GM19397 (cell line): Measurements from ENCODE around the gene ATP8B3.

Experiments used
- ATAC-seq: cut with Tn5 transposase; IDR thresholded peaks from one replicate; pipeline ENCODE4 v1.9.1; 2021; ENCODE audit warnings: mild to moderate bottlenecking, moderate library complexity; ENCODE audit not compliant: unreplicated experiment

Gene ATP8B3

DNA sequence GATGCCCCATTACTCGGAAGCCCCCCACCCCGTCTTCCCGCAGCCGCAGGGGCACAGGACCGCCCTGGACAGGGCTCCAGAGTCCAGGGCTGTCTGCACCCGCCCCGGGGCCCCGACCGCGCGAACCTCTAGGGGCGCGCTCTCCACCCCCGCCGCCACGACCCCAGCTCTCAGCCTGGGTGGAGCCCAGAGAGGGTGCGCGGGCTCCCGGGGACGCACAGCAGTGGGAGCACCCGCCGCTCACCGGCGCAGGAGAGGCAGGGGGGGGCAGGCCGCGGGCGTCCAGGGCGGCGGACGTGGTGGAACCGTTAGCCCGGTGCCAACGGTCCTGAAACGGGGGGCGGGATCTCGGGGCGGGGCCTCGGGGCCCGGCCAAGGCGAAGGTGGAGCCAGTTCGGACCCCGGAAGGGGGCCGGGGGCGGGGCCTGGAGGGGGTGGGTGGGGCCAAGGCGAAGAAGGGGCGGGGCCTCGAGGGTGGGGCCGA lies at the start of gene ATP8B3:
Gene ATP8B3 (minus strand): TSS at position 335 of the 484 bp plus-strand sequence. CDS start 540 bp downstream, outside the sequence.
- no peak for ATAC-seq

DNA sequence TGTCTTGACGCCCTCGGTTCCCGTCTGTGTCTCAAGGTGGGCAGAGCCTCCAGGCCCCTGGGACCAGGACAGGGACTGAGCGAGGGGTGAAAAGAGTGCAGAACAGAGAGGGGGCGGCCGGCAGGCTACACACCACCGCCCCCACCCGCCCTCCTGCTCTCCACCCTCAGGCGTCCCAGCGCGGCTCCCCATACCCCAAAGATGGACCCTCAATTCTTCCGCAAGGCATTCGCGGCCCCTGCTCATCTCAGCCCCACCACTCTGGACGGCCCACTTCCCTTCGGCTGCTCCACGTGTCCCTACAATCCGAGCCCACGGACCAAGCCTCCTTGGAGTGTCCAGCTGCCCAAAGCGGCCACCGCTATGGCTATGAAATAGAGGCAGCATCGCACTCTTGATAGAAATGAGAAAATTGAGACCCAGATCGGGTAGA lies 49.5 kb upstream of the ATP8B3 start:
- no peak for ATAC-seq

- no peak for ATAC-seq
Observed at GRCh38 chr19:1860821-1861598, 48.9 kb upstream of the ATP8B3 start.

DNA sequence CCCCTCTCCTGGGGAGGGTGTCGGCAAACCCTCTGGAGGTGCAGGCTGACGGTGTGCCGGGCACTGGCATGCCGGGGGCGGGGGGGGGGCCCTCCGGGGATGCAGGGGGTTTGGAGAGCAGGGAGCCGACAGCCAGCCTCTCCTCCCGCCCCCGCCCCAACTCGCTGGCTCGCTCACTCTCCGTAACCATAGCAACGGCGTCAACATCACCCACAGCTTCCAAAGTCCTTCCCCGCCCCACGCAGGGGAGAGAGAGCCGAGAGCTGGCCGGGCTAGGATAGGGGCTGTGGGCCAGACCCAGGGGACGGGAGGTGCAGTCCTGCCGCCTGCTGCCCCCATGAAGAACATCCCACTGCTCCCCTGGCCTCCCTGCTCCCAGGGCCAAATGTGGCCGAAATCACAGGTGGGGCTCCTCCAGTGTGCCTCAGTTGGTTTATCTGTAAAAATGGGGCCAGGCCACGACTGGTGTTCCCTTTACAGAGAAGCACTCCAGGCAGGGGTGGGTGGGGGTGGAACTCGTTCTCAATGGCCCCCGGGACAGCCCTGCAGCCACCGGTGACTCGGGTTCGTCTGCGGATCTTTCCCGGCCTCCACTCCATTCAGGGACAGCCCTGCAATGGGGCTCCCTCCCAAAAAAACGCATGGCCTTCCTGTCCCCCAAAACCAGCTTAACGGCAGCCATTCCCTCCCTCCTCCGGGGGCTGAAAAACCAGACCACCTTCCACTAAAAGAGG lies 48.1 kb upstream of the ATP8B3 start:
- no peak for ATAC-seq

GRCh38 chr19:1859331-1859781 lies 47.3 kb upstream of the ATP8B3 start:
- no peak for ATAC-seq

- ATAC-seq = no peak
Observed at GRCh38 chr19:1858412-1859081, 46.5 kb upstream of the ATP8B3 start.

GRCh38 chr19:1857648-1858326 lies 45.7 kb upstream of the ATP8B3 start:
- ATAC-seq = no peak

- no peak for ATAC-seq
Observed at GRCh38 chr19:1856698-1857603, 44.9 kb upstream of the ATP8B3 start.

DNA sequence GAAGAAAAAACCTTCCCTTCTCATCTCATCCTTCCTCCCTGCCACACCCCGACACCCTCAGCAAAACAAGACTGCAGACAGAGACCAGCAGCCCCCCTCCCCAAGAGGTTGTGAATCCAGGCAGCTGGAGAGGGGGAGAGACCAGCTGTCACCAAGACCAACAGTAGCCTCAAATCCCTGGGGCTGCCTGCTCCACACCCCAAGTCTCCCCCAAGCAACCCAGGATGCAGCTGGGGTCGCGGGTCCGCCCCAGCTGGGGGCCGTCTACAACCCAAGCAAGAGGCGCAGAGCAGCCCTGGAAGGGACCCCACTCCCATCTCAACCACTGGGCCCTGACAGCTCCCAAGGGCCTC lies 44.2 kb upstream of the ATP8B3 start:
- ATAC-seq = no peak

GRCh38 chr19:1855828-1856255 lies 43.8 kb upstream of the ATP8B3 start:
- no peak for ATAC-seq

DNA sequence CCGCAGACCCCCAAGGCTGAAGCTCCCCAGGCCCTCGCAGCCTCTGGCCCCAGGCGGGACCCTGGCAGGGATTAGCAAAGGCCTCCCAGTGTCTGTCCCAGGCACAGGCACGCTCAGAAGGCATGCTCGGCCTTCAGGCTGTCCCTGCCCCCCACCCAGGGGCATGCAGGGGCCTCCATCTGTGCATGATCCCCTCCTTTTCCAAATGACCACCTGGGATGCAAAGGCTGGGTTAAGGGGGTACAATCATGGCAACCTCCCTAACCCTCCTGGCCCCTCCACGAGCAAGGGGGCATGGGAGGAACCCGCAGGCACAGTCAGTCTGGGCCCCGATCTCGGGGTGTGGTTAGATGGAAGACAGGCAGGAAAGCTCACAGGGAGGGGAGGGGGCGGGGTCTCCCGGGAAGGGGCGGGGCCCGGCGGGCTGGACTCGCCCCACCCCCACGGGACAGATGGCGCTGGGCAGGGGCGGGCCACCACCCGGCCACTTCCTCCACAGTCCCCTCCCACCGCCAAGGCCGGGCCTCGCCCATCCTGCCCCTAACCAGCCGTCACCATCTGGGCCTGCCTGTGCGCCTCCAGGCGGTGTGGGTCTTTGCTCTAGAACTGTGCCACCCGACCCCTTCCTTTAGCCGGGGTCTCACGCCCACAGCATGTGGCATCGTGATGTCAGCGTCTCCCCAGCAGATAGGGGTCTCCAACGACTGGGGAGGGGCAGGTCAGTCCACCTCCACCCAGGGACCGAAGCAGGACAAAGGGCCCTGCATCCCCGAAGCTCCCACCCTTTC lies 43.2 kb upstream of the ATP8B3 start:
- peak; percentile 51 for ATAC-seq

GRCh38 chr19:1854542-1855039 lies 42.5 kb upstream of the ATP8B3 start:
- no peak for ATAC-seq

GRCh38 chr19:1854039-1854541 lies 42.0 kb upstream of the ATP8B3 start:
- no peak for ATAC-seq

- no peak for ATAC-seq
Observed at GRCh38 chr19:1853295-1854038, 41.4 kb upstream of the ATP8B3 start.

- no peak for ATAC-seq
Observed at GRCh38 chr19:1852581-1853128, 40.6 kb upstream of the ATP8B3 start.

DNA sequence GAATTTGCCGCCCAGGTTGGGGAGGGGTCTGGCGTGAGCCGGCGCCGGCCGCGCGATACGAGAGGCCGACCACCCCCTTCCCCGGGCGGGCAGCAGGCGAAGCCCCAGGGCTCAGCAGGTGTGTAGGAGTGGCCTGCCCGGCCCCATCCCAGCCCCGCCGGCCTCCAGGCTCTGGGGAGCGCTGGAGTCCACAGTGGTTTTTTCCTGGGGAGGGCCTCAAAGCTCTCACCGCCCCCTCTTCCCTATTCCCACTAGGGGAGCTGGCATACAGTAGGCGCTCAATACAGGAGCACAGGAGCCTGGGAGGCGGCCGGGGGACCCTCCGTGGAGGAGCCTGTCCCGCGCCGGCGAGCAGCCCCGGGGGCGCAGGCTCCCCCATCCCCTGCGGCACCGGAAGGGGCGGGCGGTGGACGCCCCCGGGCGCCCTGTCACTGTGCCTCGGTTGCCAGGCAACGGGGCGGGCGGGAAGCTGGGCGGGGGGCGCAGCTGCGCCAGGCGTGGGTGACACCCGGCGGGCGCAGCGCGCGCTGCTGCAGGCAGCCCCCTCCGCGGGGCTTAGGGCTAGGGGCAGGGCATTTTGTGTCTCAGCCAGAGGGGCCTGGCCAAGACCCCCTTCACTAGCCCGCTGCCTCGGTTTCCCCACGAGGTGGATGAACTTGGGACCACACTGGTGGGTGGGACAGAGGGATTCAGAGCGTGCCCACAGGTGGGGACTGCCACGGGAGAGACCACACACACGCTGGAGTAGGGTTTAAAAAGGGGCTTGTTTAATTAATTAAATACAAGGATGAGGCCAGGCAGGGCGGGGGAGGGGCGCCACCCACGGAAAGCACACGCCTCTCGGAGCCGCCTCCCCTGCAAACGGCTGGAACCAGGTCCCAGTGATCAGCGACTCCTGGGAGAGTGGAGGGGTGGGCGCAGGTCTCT lies 39.8 kb upstream of the ATP8B3 start:
- ATAC-seq = no peak
